ENCODE data around the gene THAP4.

DNA sequence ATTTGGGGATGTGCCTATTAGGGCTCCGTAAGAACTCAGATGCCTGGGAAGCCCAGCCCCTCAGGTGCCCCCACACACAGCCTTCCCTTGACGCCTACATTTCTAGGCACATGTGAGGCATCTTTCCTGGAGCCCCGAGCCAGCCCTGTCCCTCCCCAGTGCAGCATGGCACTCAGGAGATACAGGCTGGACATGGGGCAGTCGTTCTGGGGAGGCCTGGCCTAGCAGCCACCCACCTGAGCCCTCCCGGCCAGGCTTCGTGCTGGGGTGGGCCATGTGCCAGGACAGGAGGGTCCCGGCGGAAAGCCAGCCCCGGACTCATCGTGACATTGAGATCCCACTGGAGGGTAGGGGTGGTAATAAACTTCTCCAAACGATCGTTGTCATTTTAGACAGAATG is 63.2 kb downstream of the THAP4 start:
- TF ChIP-seq, protein P1, sequence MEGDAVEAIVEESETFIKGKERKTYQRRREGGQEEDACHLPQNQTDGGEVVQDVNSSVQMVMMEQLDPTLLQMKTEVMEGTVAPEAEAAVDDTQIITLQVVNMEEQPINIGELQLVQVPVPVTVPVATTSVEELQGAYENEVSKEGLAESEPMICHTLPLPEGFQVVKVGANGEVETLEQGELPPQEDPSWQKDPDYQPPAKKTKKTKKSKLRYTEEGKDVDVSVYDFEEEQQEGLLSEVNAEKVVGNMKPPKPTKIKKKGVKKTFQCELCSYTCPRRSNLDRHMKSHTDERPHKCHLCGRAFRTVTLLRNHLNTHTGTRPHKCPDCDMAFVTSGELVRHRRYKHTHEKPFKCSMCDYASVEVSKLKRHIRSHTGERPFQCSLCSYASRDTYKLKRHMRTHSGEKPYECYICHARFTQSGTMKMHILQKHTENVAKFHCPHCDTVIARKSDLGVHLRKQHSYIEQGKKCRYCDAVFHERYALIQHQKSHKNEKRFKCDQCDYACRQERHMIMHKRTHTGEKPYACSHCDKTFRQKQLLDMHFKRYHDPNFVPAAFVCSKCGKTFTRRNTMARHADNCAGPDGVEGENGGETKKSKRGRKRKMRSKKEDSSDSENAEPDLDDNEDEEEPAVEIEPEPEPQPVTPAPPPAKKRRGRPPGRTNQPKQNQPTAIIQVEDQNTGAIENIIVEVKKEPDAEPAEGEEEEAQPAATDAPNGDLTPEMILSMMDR (conservative IDR thresholded peaks at IDR 0.05; ENCODE audit: low read depth, low read length): no peak
- TF ChIP-seq, protein P2, sequence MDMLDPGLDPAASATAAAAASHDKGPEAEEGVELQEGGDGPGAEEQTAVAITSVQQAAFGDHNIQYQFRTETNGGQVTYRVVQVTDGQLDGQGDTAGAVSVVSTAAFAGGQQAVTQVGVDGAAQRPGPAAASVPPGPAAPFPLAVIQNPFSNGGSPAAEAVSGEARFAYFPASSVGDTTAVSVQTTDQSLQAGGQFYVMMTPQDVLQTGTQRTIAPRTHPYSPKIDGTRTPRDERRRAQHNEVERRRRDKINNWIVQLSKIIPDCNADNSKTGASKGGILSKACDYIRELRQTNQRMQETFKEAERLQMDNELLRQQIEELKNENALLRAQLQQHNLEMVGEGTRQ (IDR thresholded peaks at IDR 0.05; ENCODE audit: low read depth, low read length): no peak
- no peak for TF ChIP-seq POLR2A (IDR thresholded peaks at IDR 0.05; ENCODE audit: low read depth, low read length)
- TF ChIP-seq MAZ (IDR thresholded peaks at IDR 0.05; ENCODE audit: borderline replicate concordance, low read depth, low read length): no peak
- TF ChIP-seq RAD21 (IDR thresholded peaks at IDR 0.05; ENCODE audit: low read length): no peak
- TF ChIP-seq RFX5 (IDR thresholded peaks at IDR 0.05; ENCODE audit: low read depth, low read length): no peak
- TF ChIP-seq NFE2L2 (IDR thresholded peaks at IDR 0.05; ENCODE audit: low read depth, low read length): no peak
- TF ChIP-seq MXI1 (IDR thresholded peaks at IDR 0.05; ENCODE audit: borderline replicate concordance, low read depth, low read length): no peak
- TF ChIP-seq MAFK (IDR thresholded peaks at IDR 0.05; ENCODE audit: low read depth, low read length): no peak
- TF ChIP-seq SMC3 (IDR thresholded peaks at IDR 0.05; ENCODE audit: low read depth, low read length): no peak
- TF ChIP-seq BHLHE40 (IDR thresholded peaks at IDR 0.05; ENCODE audit: low read depth, low read length): no peak
- TF ChIP-seq FOS (IDR thresholded peaks at IDR 0.05; ENCODE audit: low read depth, low read length): no peak
